GM23338 (cell line): ENCODE measurements around the gene SPIC.

ENCODE experiments used
- CREB1 ChIP-seq: fragments of 250-450 bp; sonication (Bioruptor Pico); IDR thresholded peaks from 2 replicates; pipeline ENCODE4 v1.5.0; 2020; ENCODE audit warnings: low read depth, mild to moderate bottlenecking, moderate library complexity
- CTCF ChIP-seq, 2 experiments: fragments of 200-600 bp in 1 of 2; sonication (generic) in 1 of 2; conservative IDR thresholded peaks; 2 replicates each; pipeline versions ENCODE4 v1.5.1 to v1.6.1; 2016 to 2017; ENCODE audit warnings: antibody characterized with exemption in 2 of 2, low read depth in 2 of 2, mild to moderate bottlenecking in 2 of 2, moderate library complexity in 1 of 2
- ETS1 ChIP-seq: IDR thresholded peaks from 2 replicates; pipeline ENCODE4 v1.6.1; 2016; ENCODE audit warnings: antibody characterized with exemption
- EZH2 ChIP-seq: fragments of 200-600 bp; sonication (generic); IDR thresholded peaks from one replicate; pipeline ENCODE4 v1.8.0; 2017; ENCODE audit warnings: antibody characterized with exemption, mild to moderate bottlenecking, low read depth; ENCODE audit not compliant: unreplicated experiment
- EZH2phosphoT487 ChIP-seq: fragments of 200-600 bp; sonication (generic); IDR thresholded peaks from one replicate; pipeline ENCODE4 v1.8.1; 2018; ENCODE audit warnings: antibody characterized with exemption; ENCODE audit not compliant: unreplicated experiment
- JUNB ChIP-seq: IDR thresholded peaks from one replicate; pipeline ENCODE4 v1.6.1; 2016; ENCODE audit warnings: antibody characterized with exemption; ENCODE audit not compliant: unreplicated experiment
- POLR2AphosphoS5 ChIP-seq: IDR thresholded peaks from 2 replicates; pipeline ENCODE4 v1.6.1; 2016; ENCODE audit warnings: antibody characterized with exemption, low read depth
- REST ChIP-seq: IDR thresholded peaks from one replicate; pipeline ENCODE4 v1.6.1; 2018; ENCODE audit warnings: antibody characterized with exemption; ENCODE audit not compliant: unreplicated experiment
- ZNF462 ChIP-seq: fragments of 250-450 bp; sonication (Bioruptor Pico); IDR thresholded peaks from 2 replicates; pipeline ENCODE4 v1.5.0; 2020; ENCODE audit warnings: mild to moderate bottlenecking, moderate library complexity

GRCh38 chr12:101474248-101474647 is 888 bp upstream of the SPIC start:
- no peak for TF ChIP-seq EZH2
- TF ChIP-seq JUNB, result no peak
- no peak for TF ChIP-seq CTCF (conservative IDR thresholded peaks at IDR 0.05; ENCODE audit: low read depth in 2 of 2)
- no peak for TF ChIP-seq REST
- TF ChIP-seq CREB1 (CRISPR knock-in tag), result no peak
- TF ChIP-seq POLR2AphosphoS5, result no peak
- TF ChIP-seq EZH2phosphoT487, result no peak
- no peak for TF ChIP-seq ETS1
- TF ChIP-seq ZNF462 (CRISPR knock-in tag), result no peak
